Sigmoid colon (tissue), 4 donors: Measurements from ENCODE around the gene SFMBT2.

Experiments used
- EP300 ChIP-seq, 4 donors: sonication (generic); formaldehyde crosslinking; IDR thresholded peaks; one replicate each; pipeline ENCODE4 v1.6.1; 2017; ENCODE audit warnings: antibody characterized with exemption in 4 of 4
- POLR2A ChIP-seq, 2 donors: fragments of 450-650 bp; IDR thresholded peaks; one replicate each; pipeline ENCODE4 v1.6.1; 2016; ENCODE audit warnings: antibody characterized with exemption in 2 of 2, mild to moderate bottlenecking in 2 of 2, moderate library complexity in 2 of 2
- TF ChIP-seq, protein P1 (sequence below), 4 experiments: fragments of 450-650 bp in 3 of 4; fragments of 200-600 bp in 1 of 4; IDR thresholded peaks; one replicate each; pipeline ENCODE4 v1.5.1; 2016 to 2019; ENCODE audit warnings: antibody characterized with exemption in 4 of 4, mild to moderate bottlenecking in 3 of 4, moderate library complexity in 2 of 4

DNA sequence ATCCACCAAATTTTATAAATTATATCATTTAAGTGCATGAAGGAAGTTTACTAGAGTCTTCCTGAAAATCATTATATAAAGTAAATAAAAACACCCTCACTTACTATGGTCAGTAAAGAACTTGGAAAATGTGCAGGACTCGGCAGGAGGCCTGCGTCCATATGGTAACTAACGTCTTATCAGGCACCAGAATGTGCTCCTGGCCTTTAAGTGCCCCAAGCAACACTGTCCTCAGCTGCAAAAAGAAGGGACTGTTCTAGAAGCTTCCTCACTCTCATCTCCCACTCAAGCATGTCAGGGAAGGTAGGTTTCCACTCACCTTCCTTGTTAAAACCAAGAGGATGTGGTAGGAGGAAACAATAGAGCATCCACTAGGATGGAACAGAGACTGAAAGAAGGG lies 11.3 kb downstream of the SFMBT2 start:
- TF ChIP-seq POLR2A (IDR thresholded peaks at IDR 0.05) (no peak), EP300 (IDR thresholded peaks at IDR 0.05) (no peak)
- TF ChIP-seq, protein P1, sequence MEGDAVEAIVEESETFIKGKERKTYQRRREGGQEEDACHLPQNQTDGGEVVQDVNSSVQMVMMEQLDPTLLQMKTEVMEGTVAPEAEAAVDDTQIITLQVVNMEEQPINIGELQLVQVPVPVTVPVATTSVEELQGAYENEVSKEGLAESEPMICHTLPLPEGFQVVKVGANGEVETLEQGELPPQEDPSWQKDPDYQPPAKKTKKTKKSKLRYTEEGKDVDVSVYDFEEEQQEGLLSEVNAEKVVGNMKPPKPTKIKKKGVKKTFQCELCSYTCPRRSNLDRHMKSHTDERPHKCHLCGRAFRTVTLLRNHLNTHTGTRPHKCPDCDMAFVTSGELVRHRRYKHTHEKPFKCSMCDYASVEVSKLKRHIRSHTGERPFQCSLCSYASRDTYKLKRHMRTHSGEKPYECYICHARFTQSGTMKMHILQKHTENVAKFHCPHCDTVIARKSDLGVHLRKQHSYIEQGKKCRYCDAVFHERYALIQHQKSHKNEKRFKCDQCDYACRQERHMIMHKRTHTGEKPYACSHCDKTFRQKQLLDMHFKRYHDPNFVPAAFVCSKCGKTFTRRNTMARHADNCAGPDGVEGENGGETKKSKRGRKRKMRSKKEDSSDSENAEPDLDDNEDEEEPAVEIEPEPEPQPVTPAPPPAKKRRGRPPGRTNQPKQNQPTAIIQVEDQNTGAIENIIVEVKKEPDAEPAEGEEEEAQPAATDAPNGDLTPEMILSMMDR (IDR thresholded peaks at IDR 0.05) = no peak
